Fibroblast of the aortic adventitia (primary cell): ENCODE measurements around the gene KRTAP19-2. TPM values are rescaled to one million over a fixed set of nuclear protein-coding genes. Genes with fewer than 3 reads are reported as not detected.

Experiments
- DNase-seq: peaks from one replicate; pipeline ENCODE4 v3.0.0-alpha.2; 2010; ENCODE audit warnings: low read depth
- H3K4me3 ChIP-seq: 2 replicates; pipeline ENCODE4 v1.5.1; 2011; ENCODE audit warnings: low read depth, mild to moderate bottlenecking, control low read depth, low read length, moderate library complexity
- total RNA-seq: library from RNA; depleted of rRNA; stranded (reverse); fragments of >200 nt; gene quantifications from 2 replicates; pipeline ENCODE4 v1.2.3, GENCODE V29; 2012; ENCODE audit warnings: low replicate concordance
- TF ChIP-seq, protein P1 (sequence below): IDR thresholded peaks from 2 replicates; pipeline ENCODE4 v1.5.1; 2011; ENCODE audit warnings: mild to moderate bottlenecking, low read length, control low read depth, inconsistent platforms; ENCODE audit not compliant: insufficient read depth

KRTAP19-2 gene
- total RNA-seq, 1 donor = not detected

DNA sequence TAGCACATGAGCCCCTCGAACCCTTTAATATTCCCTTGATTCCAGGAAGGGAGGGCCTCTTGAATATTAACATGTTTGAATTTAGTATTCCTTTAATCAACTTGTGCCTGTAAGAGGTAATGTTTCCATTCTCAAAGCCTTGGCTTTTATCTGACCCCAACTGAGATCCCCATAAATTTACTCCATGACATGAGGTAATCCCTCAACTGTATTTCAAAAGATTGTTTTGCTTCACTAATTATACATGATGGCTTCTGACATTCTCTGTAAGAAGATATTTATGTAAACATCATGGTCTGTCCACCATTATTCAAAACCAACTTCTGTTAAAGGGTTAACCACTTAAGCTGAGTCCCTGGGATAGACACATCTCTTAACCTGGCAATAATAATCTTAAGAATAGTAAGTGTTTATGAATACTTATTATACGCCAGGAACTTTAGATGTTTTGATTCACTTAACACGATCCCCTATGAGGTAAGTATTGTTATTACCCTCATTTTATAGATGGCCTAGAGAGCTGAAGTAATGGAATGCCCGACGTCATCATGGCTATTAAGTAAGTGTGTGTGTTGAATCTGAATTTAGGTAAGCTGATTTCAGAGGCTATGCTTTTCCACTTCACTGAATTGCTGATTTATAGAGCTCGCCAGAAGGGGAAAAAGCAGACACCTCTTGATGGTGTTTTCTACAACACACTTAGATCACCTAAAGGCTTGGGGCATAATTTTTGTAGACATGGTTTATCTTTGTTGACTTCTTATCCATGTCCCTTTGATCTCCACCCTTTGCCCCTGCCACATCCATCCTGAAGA lies 18.1 kb downstream of the KRTAP19-2 start:
- DNase-seq = no peak
- TF ChIP-seq, protein P1, sequence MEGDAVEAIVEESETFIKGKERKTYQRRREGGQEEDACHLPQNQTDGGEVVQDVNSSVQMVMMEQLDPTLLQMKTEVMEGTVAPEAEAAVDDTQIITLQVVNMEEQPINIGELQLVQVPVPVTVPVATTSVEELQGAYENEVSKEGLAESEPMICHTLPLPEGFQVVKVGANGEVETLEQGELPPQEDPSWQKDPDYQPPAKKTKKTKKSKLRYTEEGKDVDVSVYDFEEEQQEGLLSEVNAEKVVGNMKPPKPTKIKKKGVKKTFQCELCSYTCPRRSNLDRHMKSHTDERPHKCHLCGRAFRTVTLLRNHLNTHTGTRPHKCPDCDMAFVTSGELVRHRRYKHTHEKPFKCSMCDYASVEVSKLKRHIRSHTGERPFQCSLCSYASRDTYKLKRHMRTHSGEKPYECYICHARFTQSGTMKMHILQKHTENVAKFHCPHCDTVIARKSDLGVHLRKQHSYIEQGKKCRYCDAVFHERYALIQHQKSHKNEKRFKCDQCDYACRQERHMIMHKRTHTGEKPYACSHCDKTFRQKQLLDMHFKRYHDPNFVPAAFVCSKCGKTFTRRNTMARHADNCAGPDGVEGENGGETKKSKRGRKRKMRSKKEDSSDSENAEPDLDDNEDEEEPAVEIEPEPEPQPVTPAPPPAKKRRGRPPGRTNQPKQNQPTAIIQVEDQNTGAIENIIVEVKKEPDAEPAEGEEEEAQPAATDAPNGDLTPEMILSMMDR = no peak

DNA sequence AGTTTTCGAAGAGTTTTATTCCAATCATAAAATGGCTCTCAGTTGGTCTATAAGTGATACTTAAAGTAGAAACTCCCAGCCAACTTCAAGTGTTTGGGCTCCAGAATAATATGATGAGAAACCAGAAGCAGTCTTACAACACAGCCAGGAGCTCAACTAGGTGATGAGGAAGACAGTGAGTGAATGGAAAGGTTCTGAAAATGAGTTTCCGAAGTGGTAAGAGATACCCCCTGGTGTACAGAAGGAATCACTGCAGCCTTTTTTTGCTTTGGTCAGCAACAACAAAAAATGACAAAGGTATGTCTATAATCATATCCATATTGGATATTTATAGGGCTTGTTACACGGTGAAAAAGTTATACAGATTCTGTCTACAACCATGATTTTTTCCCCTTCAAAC lies 23.5 kb downstream of the KRTAP19-2 start:
- TF ChIP-seq, protein P1 = no peak
- no peak for DNase-seq
- H3K4me3 ChIP-seq = no peak overlapping the region

More for the DNA sequence above, 18.1 kb downstream of the KRTAP19-2 start:
- H3K4me3 ChIP-seq = no peak overlapping the region

DNA sequence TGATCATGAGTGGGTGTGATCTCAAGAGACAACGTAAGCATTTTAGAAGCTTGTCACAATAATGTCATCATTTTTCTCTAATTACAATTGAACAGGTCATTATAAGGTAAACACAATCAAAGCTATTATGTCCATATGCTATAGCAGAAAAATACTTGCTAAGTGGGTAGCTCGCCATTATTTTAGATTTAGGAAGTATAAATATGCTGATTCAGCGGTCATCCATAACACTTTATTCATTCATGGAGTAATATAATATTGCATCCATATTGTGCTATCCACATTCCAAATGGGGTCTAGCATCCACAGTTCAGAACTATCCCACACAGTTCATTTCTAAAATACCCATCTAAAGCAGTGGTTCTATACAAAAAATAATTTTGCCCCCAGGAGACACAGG lies 38.7 kb downstream of the KRTAP19-2 start:
- no peak overlapping the region for H3K4me3 ChIP-seq
- DNase-seq = no peak
- TF ChIP-seq, protein P1 = no peak

DNA sequence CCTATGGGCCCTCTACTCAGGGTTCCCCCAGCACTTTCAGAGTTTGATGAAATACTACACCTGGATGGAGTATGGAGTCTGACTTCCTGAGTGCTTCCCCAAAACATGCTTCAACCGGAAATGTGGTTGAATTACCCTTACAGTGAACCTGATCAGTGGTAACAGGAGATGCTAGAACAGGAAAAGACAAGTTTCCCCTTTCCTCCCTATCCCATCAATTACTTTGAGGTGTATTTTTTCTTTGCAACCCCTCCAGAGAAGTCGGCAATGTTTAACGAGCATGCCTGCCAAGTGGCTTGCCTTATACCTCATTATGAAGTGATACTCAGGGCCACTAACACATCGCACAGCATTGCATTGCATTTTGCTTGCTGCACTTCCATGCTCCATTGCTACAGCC lies 40.2 kb downstream of the KRTAP19-2 start:
- DNase-seq = no peak
- H3K4me3 ChIP-seq = no peak overlapping the region
- TF ChIP-seq, protein P1 = no peak

DNA sequence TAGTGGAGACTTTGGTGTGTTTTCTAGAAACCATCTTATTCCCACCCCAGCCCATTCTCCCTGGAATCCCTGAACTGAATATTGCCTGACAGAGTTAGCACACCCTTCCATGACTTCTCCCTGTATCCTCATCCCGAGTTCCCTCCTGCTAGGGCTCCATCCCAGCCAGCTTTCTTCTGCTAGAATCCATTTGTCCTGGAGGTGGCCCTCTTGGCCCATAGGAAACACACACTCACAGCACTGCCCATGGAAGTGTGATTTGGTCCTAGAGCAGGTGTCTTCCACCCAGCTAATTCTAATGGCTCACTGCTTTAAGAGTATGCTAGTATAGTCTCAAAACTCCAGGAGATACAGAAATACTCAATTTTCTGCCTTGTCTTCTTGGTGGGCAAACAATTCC lies 43.0 kb downstream of the KRTAP19-2 start:
- no peak for DNase-seq
- no peak overlapping the region for H3K4me3 ChIP-seq
- TF ChIP-seq, protein P1 = no peak

DNA sequence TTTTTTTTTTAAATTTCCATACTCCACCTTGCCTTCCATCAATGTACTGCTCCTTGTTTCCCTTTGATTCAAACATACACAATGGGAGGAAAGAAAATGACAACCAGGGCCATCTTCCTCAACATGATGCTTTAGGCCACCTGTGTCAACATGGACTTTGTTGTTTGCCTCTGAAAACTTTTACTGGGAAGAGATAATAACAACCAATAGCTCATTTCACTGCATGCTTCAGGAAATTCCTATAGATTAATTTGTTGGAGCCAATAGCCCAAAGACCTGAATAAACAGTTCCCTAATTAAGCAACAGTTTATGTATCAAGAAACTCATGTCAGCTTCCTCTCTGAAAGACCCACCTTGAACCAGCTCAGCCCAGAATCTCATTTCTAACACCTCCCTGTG lies 44.0 kb downstream of the KRTAP19-2 start:
- TF ChIP-seq, protein P1 = no peak
- no peak for DNase-seq
- H3K4me3 ChIP-seq = no peak overlapping the region
